ENCODE data around the gene ACSS1. TPM values are rescaled to one million over a fixed set of nuclear protein-coding genes. Genes with fewer than 3 reads are reported as not detected.

ACSS1 gene
- total RNA-seq, 1 experiment from 2014 or later = 1.5 TPM

- peaks cover 13% of the 10 kb centered on the region for H3K9me3 Mint-ChIP-seq
- no peaks in the 10 kb centered on the region for H3K4me1 Mint-ChIP-seq
- DNase-seq (ENCODE audit: low spot score) = no peak
- peaks cover 54% of the 10 kb centered on the region for H3K36me3 Mint-ChIP-seq
- no peak overlapping the region for H3K27ac Mint-ChIP-seq
- TF ChIP-seq AR (CRISPR knock-in tag; IDR thresholded peaks at IDR 0.05) (no peak), SMAD3 (CRISPR knock-in tag; IDR thresholded peaks at IDR 0.05; ENCODE audit: borderline replicate concordance) (no peak), IRF2 (CRISPR knock-in tag; IDR thresholded peaks at IDR 0.05; ENCODE audit: borderline replicate concordance, low read depth) (no peak), ATF2 (CRISPR knock-in tag; IDR thresholded peaks at IDR 0.05; ENCODE audit: borderline replicate concordance, low read depth) (no peak), CDX4 (CRISPR knock-in tag; IDR thresholded peaks at IDR 0.05; ENCODE audit: borderline replicate concordance) (no peak), SOX15 (CRISPR knock-in tag; IDR thresholded peaks at IDR 0.05) (no peak), PRRX2 (CRISPR knock-in tag; IDR thresholded peaks at IDR 0.05) (no peak), MYBL2 (CRISPR knock-in tag; IDR thresholded peaks at IDR 0.05) (no peak), CTCF (IDR thresholded peaks at IDR 0.05) (no peak)
- CTCF ChIA-PET = interaction anchor here (0.7 kb wide), 1 partner anchor 1664 kb away, joined by 3 read pairs; no protein-coding TSS in a partner anchor
- ATAC-seq = no peak
- H3K27me3 Mint-ChIP-seq (ENCODE audit: low read depth) = no peaks in the 10 kb centered on the region
- no peak overlapping the region for H3K4me3 Mint-ChIP-seq
- POLR2A ChIA-PET = no interaction called here
Observed at GRCh38 chr20:24971376-24972101, 86.4 kb downstream of the ACSS1 start.

- no peak for DNase-seq (ENCODE audit: low spot score)
- ATAC-seq = no peak
- H3K9me3 Mint-ChIP-seq = peaks cover 5% of the 10 kb centered on the region
- H3K4me3 Mint-ChIP-seq = no peak overlapping the region
- POLR2A ChIA-PET = no interaction called here
- peaks cover 49% of the 10 kb centered on the region for H3K36me3 Mint-ChIP-seq
- no peaks in the 10 kb centered on the region for H3K4me1 Mint-ChIP-seq
- no peak overlapping the region; the same call in 1 of the 2 replicates for H3K27ac Mint-ChIP-seq
- CTCF ChIA-PET = interaction anchor here (0.7 kb wide), 1 partner anchor 1663 kb away, joined by 3 read pairs; no protein-coding TSS in a partner anchor
- H3K27me3 Mint-ChIP-seq (ENCODE audit: low read depth) = no peaks in the 10 kb centered on the region
- no peak for TF ChIP-seq ZNF219 (CRISPR knock-in tag; IDR thresholded peaks at IDR 0.05; ENCODE audit: borderline replicate concordance)
- TF ChIP-seq IRF2 (CRISPR knock-in tag; IDR thresholded peaks at IDR 0.05; ENCODE audit: borderline replicate concordance, low read depth) = no peak
- TF ChIP-seq ZNF232 (CRISPR knock-in tag; IDR thresholded peaks at IDR 0.05) = no peak
- no peak for TF ChIP-seq USF1 (CRISPR knock-in tag; IDR thresholded peaks at IDR 0.05)
- TF ChIP-seq ARID4B (CRISPR knock-in tag; IDR thresholded peaks at IDR 0.05; ENCODE audit: borderline replicate concordance) = no peak
- no peak for TF ChIP-seq ETV6 (CRISPR knock-in tag; IDR thresholded peaks at IDR 0.05)
- no peak for TF ChIP-seq ZSCAN18 (CRISPR knock-in tag; IDR thresholded peaks at IDR 0.05)
- no peak for TF ChIP-seq ZNF263 (CRISPR knock-in tag; IDR thresholded peaks at IDR 0.05; ENCODE audit: low read depth)
- no peak for TF ChIP-seq EMX1 (CRISPR knock-in tag; IDR thresholded peaks at IDR 0.05)
- TF ChIP-seq ZMAT4 (CRISPR knock-in tag; IDR thresholded peaks at IDR 0.05) = no peak
- TF ChIP-seq ZNF671 (CRISPR knock-in tag; IDR thresholded peaks at IDR 0.05) = no peak
Observed at GRCh38 chr20:24970754-24971153, 87.2 kb downstream of the ACSS1 start.

Data from WTC11 (cell line).